ENCODE data around the gene ARHGAP32.
"Not testable (repeated sequence)": the region's sequence is repeated elsewhere in the genome, so short reads cannot be mapped to it uniquely, and the experiment has no call there.

The ARHGAP32 gene

GRCh38 chr11:129013737-129014475 lies 178.2 kb downstream of the ARHGAP32 start:
- no peak for DNase-seq

- no peak for DNase-seq
These were observed 179.2 kb downstream of the ARHGAP32 start for GRCh38 chr11:129012880-129013279.

GRCh38 chr11:129006161-129006560 lies 186.0 kb downstream of the ARHGAP32 start:
- DNase-seq: no peak

- DNase-seq: not testable (repeated sequence)
These were observed 193.0 kb downstream of the ARHGAP32 start for GRCh38 chr11:128999165-128999564.

GRCh38 chr11:128988242-128988970 lies 203.7 kb downstream of the ARHGAP32 start:
- no peak for DNase-seq

- no peak for DNase-seq
These were observed 206.2 kb downstream of the ARHGAP32 start for GRCh38 chr11:128985880-128986279.

- DNase-seq: no peak
These were observed 209.1 kb downstream of the ARHGAP32 start for GRCh38 chr11:128983023-128983422.

- DNase-seq: no peak
These were observed 210.9 kb downstream of the ARHGAP32 start for GRCh38 chr11:128981254-128981653.

- no peak for DNase-seq
These were observed 221.4 kb downstream of the ARHGAP32 start for GRCh38 chr11:128970598-128971190.

GRCh38 chr11:128968916-128969315 lies 223.2 kb downstream of the ARHGAP32 start:
- no peak for DNase-seq

GRCh38 chr11:128967578-128967977 lies 224.5 kb downstream of the ARHGAP32 start:
- no peak for DNase-seq

- no peak for DNase-seq
These were observed 226.6 kb downstream of the ARHGAP32 start for GRCh38 chr11:128965485-128965884.

- DNase-seq: no peak
These were observed 227.6 kb downstream of the ARHGAP32 start for GRCh38 chr11:128964463-128964930.

- DNase-seq: no peak
These were observed 228.3 kb downstream of the ARHGAP32 start for GRCh38 chr11:128963744-128964325.

GRCh38 chr11:128962896-128963295 lies 229.2 kb downstream of the ARHGAP32 start:
- DNase-seq: no peak

- no peak for DNase-seq
These were observed 230.5 kb downstream of the ARHGAP32 start for GRCh38 chr11:128961645-128962044.

GRCh38 chr11:128957202-128957482 lies 235.0 kb downstream of the ARHGAP32 start:
- no peak for DNase-seq

GRCh38 chr11:128956401-128957201 lies 235.5 kb downstream of the ARHGAP32 start:
- peak; percentile 68 to 70 for DNase-seq

GRCh38 chr11:128955636-128956035 lies 236.5 kb downstream of the ARHGAP32 start:
- DNase-seq: no peak

- no peak for DNase-seq
These were observed 239.0 kb downstream of the ARHGAP32 start for GRCh38 chr11:128953151-128953550.

GRCh38 chr11:128949791-128950454 lies 242.2 kb downstream of the ARHGAP32 start:
- DNase-seq: no peak

- DNase-seq: peak in 1 of 2 experiments; percentile 7
These were observed 243.5 kb downstream of the ARHGAP32 start for GRCh38 chr11:128948583-128948982.

Measured in Kasumi-1 (cell line).